HG03439 (cell line): ENCODE measurements around the gene IFIT1.
"Not testable (repeated sequence)": the region's sequence is repeated elsewhere in the genome, so short reads cannot be mapped to it uniquely, and the experiment has no call there.

Source experiments
- ATAC-seq: cut with Tn5 transposase; IDR thresholded peaks from one replicate; pipeline ENCODE4 v1.9.1; 2021; ENCODE audit warnings: mild to moderate bottlenecking, moderate library complexity; ENCODE audit not compliant: unreplicated experiment

Gene IFIT1

GRCh38 chr10:89427629-89428028 lies 35.2 kb downstream of the IFIT1 start:
- ATAC-seq: no peak

DNA sequence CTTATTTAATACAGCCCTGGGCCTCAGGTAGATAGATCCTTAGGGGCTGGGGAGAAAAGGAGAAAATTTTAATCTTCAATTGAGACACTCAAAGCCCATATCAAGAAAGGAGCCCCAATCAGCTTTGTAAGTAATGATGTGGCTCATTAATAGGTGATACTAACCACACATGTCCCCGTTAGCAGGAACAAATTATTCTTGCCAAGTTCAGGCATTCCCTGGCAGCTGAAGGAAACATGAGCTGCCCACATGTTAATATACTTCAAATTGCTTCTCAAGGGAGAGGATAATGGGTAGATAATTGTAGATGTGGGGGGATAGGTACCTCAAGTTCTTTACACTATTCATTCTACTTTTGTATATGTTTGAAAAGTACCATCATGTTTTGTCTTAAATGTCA lies 36.5 kb downstream of the IFIT1 start:
- ATAC-seq: no peak

DNA sequence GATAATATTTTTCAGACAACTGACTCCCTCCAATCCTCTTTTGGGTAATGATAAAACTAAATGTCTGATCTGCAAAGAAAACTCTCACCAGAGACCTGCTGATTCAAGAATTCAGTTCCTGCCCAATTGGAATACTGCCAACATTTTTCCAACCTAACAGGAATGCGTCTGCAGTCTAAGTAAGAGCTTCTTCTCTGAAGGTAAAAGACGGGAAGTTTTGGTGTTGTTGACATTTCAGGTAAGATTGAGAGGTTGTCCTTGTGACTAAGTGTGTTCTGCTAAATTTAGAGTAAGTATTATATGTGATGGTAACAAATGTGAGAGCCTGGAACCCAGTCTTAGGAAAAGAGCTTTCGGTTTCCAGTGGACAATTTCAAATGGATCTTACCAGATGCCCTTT lies 39.6 kb downstream of the IFIT1 start:
- no peak for ATAC-seq

GRCh38 chr10:89438525-89438924 lies 46.1 kb downstream of the IFIT1 start:
- ATAC-seq: no peak

DNA sequence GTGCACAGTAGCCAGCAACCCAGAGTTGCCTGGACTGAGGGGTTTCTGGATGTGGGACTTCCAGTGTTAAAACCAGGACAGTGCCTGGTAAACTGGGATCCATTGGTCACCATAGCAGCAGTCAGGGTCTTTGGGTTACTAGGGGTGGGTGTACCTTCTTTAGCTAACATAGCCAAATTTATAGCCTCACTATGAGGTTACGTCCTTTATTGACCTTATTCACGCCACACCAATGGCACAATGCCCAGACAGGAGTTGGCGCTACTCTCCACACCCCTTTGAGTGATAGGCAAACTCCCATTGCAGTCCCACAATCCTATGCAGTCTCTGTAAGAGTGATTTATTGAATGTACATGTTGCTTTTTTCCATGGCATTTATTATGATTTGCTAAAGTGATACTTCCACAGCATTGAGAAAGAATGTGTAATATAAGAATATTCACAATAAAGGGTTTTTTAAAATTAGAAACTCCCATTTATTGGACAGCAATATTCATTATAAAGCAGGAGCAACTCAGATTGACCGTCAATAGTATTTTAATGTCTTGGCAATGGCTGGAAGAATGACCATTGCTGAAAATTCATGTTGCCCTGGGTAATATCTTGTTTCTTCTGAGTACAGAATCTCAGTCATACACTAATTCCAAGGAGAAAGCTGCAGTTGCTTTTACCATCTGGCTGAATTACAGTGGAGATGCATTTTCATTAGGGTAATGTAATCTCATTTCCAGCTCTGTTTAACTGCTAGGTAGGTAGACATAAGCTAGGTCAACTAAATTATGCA lies 48.0 kb downstream of the IFIT1 start:
- ATAC-seq: no peak

DNA sequence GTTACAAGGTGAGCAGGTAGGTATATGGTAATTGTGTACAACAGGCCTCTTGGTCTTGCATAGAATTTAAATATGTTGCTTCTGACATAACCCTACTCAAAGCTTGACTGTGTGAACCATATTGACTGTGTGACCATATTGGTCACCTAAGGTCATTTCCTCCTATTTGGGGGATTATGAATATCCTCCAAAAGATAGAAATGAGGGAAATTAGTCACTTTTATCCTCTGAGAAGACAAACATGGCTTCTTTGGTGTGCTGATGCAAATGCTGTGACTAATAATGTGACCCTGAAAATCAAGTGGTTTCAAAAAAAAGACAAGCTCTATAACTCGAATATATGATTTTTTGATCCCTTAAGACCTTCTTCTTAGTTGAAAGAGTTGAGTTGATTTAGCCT lies 49.9 kb downstream of the IFIT1 start:
- ATAC-seq: no peak

- ATAC-seq: not testable (repeated sequence)
These were observed 52.4 kb downstream of the IFIT1 start for GRCh38 chr10:89444819-89445218.

DNA sequence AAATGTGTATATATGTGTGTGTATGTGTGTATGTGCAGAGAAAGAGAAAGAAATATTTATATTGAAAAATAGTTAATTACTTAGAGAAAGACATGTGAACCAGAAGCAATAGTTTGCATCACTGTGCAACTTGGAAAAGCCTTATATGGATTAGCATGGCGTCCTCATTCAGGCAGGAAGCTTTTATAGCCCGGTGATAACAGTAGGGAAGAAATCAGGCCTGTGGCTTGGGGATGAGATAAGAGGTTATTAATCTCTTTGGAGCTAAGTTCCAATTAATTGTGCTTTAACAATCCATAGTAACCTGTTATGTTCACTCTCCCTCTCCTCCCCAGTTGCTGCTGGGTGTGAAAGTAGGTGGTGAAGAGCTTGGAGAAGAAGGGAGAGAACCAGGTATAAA lies 58.5 kb downstream of the IFIT1 start:
- ATAC-seq: no peak

GRCh38 chr10:89452193-89452592 lies 59.8 kb downstream of the IFIT1 start:
- ATAC-seq: no peak

DNA sequence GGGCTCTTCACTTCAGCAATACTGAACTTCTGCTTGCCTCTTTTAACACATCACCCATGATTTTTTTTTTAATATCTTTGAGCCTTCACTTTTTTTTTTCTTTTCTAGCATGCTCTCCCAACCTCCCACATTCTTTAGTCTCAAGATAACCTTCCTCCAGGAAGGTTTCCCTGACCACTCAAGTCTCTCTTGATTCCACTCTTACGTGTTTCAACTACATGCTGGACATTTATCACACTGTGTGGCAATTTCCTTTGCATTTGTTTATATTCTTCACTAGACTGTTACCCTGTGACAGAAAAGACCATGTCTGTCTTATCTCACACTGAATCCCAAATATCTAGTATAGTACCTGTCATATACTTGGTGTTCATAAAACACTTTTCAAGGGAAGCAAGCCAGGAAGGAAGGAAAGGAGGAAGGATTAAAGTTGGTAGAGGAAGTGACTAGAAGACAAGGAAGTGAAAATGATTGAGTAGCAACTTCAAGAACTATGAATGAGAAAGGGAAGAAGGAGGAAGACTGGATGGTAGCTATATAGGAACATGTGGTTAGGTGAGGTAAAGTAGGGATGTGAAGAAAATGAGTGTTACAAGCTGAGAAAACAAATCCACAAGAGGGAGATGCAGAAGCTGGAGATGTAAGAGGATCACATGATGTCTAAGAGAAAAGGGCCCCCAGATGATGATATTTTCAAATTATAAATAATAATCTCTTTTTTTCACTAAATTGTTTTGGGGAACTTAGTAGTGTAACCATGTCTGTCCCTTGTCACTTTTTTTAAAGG lies 62.3 kb downstream of the IFIT1 start:
- no peak for ATAC-seq
